Effector CD8-positive, alpha-beta T cell (primary cell): Measurements from ENCODE around the gene C4orf54.

Experiments
- DNase-seq: peaks from one replicate; lab custom pipeline; 2025; lab: John Stamatoyannopoulos, UW

Gene C4orf54

GRCh38 chr4:99651811-99652485 lies 5.7 kb downstream of the C4orf54 start:
- DNase-seq = no peak

- DNase-seq = no peak
Measured at GRCh38 chr4:99651016-99651769, 6.4 kb downstream of the C4orf54 start.

GRCh38 chr4:99649778-99650177 lies 7.8 kb downstream of the C4orf54 start:
- no peak for DNase-seq

GRCh38 chr4:99649208-99649607 lies 8.4 kb downstream of the C4orf54 start:
- no peak for DNase-seq

- DNase-seq = no peak
Measured at GRCh38 chr4:99648321-99648720, 9.3 kb downstream of the C4orf54 start.

- DNase-seq = no peak
Measured at GRCh38 chr4:99647071-99647470, 10.6 kb downstream of the C4orf54 start.

- no peak for DNase-seq
Measured at GRCh38 chr4:99645638-99646037, 12.0 kb downstream of the C4orf54 start.

- DNase-seq = no peak
Measured at GRCh38 chr4:99645036-99645435, 12.6 kb downstream of the C4orf54 start.

- no peak for DNase-seq
Measured at GRCh38 chr4:99644453-99644852, 13.2 kb downstream of the C4orf54 start.

- DNase-seq = no peak
Measured at GRCh38 chr4:99642725-99643489, 14.7 kb downstream of the C4orf54 start.

GRCh38 chr4:99640676-99641075 lies 17.0 kb downstream of the C4orf54 start:
- no peak for DNase-seq

- DNase-seq = no peak
Measured at GRCh38 chr4:99637174-99637573, 20.5 kb downstream of the C4orf54 start.

- no peak for DNase-seq
Measured at GRCh38 chr4:99636422-99636821, 21.2 kb downstream of the C4orf54 start.

GRCh38 chr4:99635601-99636000 lies 22.0 kb downstream of the C4orf54 start:
- no peak for DNase-seq

- DNase-seq = no peak
Measured at GRCh38 chr4:99634742-99635360, 22.8 kb downstream of the C4orf54 start.

- no peak for DNase-seq
Measured at GRCh38 chr4:99633772-99634171, 23.9 kb downstream of the C4orf54 start.

GRCh38 chr4:99630857-99631360 lies 26.7 kb downstream of the C4orf54 start:
- no peak for DNase-seq

GRCh38 chr4:99629962-99630554 lies 27.6 kb downstream of the C4orf54 start:
- no peak for DNase-seq

- DNase-seq = no peak
Measured at GRCh38 chr4:99628040-99628439, 29.6 kb downstream of the C4orf54 start.

- no peak for DNase-seq
Measured at GRCh38 chr4:99625369-99625768, 32.3 kb downstream of the C4orf54 start.

GRCh38 chr4:99624141-99624719 lies 33.4 kb downstream of the C4orf54 start:
- no peak for DNase-seq
